Ovary (tissue), 3 donors: ENCODE data around the gene SEMA5B.

Source experiments
- CTCF ChIP-seq, 3 donors: fragments of 450-650 bp in 2 of 3; fragments of 200-600 bp in 1 of 3; IDR thresholded peaks; one replicate each; pipeline versions ENCODE4 v1.5.1 to v1.8.0; 2016 to 2022; ENCODE audit warnings: antibody characterized with exemption in 3 of 3, mild to moderate bottlenecking in 1 of 3
- EP300 ChIP-seq: sonication (generic); formaldehyde crosslinking; IDR thresholded peaks from one replicate; pipeline ENCODE4 v1.6.1; 2017; ENCODE audit warnings: antibody characterized with exemption
- POLR2A ChIP-seq: fragments of 450-650 bp; IDR thresholded peaks from one replicate; pipeline ENCODE4 v1.6.1; 2017; ENCODE audit warnings: antibody characterized with exemption, mild to moderate bottlenecking, moderate library complexity
- donor health status: DM: no; HTN: no; CAD: no.

GRCh38 chr3:122942937-122943827, 84.4 kb downstream of the SEMA5B start:
- TF ChIP-seq CTCF (IDR thresholded peaks at IDR 0.05) (peak in 2 of 3 donors; percentile 49 to 57), POLR2A (no peak), EP300 (no peak)
